ENCODE results near the gene SCO2. TPM values are rescaled to one million over a fixed set of nuclear protein-coding genes. Genes with fewer than 3 reads are reported as not detected.

Gene SCO2
- total RNA-seq, 4 donors from 2014 or later, result 3.5 to 3.9 TPM; not detected in 2

DNA sequence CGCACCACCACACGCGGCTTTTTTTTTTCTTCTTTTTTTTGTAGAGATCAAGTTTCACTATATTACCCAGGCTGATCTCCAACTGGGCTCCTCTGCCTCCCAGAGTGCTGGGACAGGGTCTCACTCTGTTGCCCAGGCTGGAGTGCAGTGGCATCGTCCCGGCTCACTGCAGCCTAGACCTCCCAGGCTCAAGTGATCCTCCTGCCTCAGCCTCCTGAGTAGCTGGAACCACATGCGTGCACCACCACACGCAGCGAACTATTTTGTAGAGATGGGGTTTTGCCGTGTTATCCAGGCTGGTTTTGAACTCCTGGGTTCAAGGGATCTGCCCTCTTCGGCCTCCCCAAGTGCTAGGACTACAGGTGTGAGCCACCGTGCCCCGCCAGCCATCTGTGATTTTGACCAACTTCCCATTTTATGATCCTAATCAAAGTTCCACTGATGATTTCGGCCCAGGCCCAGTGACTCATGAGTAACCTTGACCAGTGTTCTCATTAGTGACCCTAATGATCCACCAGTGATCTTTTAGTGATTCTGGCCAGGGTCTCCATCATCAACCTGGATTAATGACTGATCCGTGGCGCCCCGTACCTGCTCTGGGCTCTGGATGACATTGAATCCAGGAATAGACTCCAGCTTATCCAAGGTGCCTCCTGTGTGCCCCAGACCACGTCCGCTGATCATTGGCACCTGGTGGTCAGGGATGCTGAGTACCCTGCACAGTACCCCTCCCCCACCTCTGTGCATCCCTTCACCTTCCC, 2.7 kb upstream of the SCO2 start:
- Histone ChIP-seq H3K4me3 (no peak overlapping the region), H3K9me3 (no peaks in the 10 kb centered on the region), H3K27me3 (peaks cover 4 to 24% of the 10 kb centered on the region in 2 donors), H3K27ac (no peak overlapping the region), H3K36me3 (no peaks in the 10 kb centered on the region), H3K4me1 (peaks cover 0 to 11% of the 10 kb centered on the region in 2 donors)
- intact Hi-C loops (cut with DNase I; ENCODE audit: low total_unique reads), result no loop called here
- TF ChIP-seq, protein P1, sequence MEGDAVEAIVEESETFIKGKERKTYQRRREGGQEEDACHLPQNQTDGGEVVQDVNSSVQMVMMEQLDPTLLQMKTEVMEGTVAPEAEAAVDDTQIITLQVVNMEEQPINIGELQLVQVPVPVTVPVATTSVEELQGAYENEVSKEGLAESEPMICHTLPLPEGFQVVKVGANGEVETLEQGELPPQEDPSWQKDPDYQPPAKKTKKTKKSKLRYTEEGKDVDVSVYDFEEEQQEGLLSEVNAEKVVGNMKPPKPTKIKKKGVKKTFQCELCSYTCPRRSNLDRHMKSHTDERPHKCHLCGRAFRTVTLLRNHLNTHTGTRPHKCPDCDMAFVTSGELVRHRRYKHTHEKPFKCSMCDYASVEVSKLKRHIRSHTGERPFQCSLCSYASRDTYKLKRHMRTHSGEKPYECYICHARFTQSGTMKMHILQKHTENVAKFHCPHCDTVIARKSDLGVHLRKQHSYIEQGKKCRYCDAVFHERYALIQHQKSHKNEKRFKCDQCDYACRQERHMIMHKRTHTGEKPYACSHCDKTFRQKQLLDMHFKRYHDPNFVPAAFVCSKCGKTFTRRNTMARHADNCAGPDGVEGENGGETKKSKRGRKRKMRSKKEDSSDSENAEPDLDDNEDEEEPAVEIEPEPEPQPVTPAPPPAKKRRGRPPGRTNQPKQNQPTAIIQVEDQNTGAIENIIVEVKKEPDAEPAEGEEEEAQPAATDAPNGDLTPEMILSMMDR (IDR thresholded peaks at IDR 0.05), result no peak
- no peak for TF ChIP-seq POLR2A (IDR thresholded peaks at IDR 0.05)
- no peak for DNase-seq

DNA sequence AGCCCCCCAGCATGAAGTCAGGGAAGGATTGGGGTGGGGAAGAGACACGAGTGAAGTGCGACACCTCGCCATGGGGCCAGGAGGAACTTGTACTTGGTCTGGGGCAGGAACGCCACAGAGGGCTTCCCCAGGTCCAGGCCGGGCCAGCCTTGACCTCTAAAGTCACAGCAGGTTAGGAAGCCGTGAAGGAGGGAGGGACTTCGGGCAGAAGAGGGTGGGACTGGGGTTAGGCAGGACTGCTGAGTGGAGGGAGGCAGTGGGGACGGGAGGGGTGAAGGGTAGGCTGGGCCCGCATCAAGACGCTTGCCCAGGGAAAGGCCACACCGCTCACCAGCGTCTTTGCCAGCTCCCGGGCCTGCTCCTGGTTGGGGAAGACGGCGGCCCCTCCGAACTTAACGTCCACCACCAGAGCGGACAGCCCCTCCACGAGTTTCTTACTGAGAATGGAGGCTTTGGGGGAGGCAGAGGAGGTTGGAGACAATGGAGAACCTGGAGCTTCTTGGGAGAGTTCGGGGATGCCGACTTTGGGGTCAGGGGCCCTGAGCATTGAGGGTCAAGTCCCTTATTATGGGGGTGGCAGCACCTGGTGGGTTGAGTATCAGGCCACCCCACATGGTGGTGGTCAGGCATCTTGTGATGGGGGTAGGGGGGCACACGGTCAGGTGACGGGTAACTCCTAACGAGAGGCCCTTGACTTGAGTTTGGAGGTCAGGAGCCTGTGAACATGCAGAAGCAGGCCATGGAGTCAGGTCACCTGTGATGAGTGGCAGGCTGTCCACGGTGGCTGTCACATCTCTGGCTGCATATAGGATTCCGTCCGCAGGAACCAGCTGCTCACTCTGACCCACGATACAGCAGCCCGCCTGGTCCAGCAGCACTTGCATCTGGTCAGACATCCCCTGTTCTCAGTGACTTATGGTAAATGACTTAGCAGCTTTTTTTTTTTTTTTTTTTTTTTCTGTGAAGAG, 1.7 kb upstream of the SCO2 start:
- Histone ChIP-seq H3K4me1 (peaks cover 0 to 11% of the 10 kb centered on the region in 2 donors), H3K27me3 (peaks cover 0 to 16% of the 10 kb centered on the region in 2 donors), H3K36me3 (no peaks in the 10 kb centered on the region), H3K27ac (peak overlapping the region; percentile 86 to 88), H3K9me3 (no peaks in the 10 kb centered on the region), H3K4me3 (peak overlapping the region; percentile 72 to 83)
- intact Hi-C loops (cut with DNase I; ENCODE audit: low total_unique reads), result no loop called here
- TF ChIP-seq, protein P1 (IDR thresholded peaks at IDR 0.05), result no peak
- TF ChIP-seq POLR2A (IDR thresholded peaks at IDR 0.05), result no peak
- peak in 1 of 2 donors; percentile 43 for DNase-seq

DNA sequence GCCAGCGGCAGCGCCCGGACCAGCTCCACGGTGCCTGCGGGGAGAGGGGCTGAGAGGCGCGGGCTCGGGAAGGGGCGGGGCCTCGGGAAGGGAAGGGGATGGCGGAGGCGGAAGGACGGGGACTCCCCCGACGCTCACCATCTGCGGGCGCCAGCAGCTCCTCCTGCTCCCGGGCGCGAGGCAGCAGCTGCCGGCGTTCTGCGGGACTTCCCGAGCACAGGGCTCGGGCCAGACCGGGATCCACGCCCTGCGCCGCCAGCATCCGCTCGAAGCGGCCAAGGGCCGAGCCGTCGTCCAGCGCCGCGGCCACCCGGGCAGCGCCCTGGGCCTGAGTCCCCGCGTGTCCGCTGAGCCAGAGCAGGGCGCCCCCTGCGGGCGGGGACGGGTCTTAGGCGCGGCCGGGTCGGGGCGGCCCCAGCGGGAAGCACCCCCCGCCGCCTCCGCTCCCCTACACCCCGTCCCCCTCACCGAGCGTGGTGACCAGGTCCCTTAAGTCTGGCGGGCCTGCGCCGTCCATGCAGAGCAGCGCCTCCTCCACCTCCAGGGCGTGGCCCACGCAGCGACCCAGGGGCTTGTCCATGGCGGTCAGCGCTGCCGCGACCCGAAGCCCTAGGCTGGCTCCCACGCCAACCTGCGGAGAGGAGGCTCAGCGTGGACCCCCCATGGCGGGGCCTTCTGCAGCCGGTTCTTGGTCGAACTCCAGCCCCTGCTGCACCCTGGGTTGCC, 873 bp upstream of the SCO2 start:
- DNase-seq, result peak; percentile 78 to 80
- peaks cover 0 to 10% of the 10 kb centered on the region in 2 donors for H3K4me1 ChIP-seq
- H3K36me3 ChIP-seq, result no peaks in the 10 kb centered on the region
- peak overlapping the region; percentile 86 to 88 for H3K27ac ChIP-seq
- H3K4me3 ChIP-seq, result peak overlapping the region; percentile 72 to 83
- H3K27me3 ChIP-seq, result peaks cover 0 to 16% of the 10 kb centered on the region in 2 donors
- TF ChIP-seq POLR2A (IDR thresholded peaks at IDR 0.05), result no peak
- TF ChIP-seq, protein P1 (IDR thresholded peaks at IDR 0.05), result peak; percentile 39 to 68 (median 60)
- no peaks in the 10 kb centered on the region for H3K9me3 ChIP-seq
- intact Hi-C loops (cut with DNase I; ENCODE audit: low total_unique reads), result no loop called here

DNA sequence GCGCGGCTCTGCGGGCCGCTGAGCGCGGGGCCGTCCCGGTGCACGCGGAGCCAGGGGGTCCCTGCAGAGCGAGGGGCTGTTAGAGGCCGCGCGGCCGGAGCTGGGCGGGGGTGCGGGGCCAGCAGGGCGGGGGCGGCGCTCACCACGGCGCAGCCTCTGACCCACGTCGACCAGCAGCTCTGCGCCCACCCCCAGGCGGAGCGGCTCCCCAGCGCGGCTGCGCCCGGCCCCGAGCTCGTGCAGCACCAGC, 385 bp upstream of the SCO2 start:
- H3K4me3 ChIP-seq, result peak overlapping the region; percentile 72 to 83
- intact Hi-C loops (cut with DNase I; ENCODE audit: low total_unique reads), result no loop called here
- peaks cover 0 to 5% of the 10 kb centered on the region in 2 donors for H3K4me1 ChIP-seq
- no peaks in the 10 kb centered on the region for H3K36me3 ChIP-seq
- TF ChIP-seq, protein P1 (IDR thresholded peaks at IDR 0.05), result peak in 1 of 4 experiments; percentile 49
- no peak for TF ChIP-seq POLR2A (IDR thresholded peaks at IDR 0.05)
- H3K9me3 ChIP-seq, result no peaks in the 10 kb centered on the region
- no peak for DNase-seq
- peaks cover 0 to 13% of the 10 kb centered on the region in 2 donors for H3K27me3 ChIP-seq
- peak overlapping the region; percentile 86 to 88 for H3K27ac ChIP-seq
